Tibial nerve (tissue), 4 donors: ENCODE data around the gene OGDH. TPM values are rescaled to one million over a fixed set of nuclear protein-coding genes. Genes with fewer than 3 reads are reported as not detected.

Source experiments
- DNase-seq, 2 donors: peaks; one replicate each; pipeline ENCODE4 v3.0.0-alpha.2; 2019; ENCODE audit warnings: low spot score in 2 of 2
- H3K27ac ChIP-seq, 4 donors: fragments of 200-600 bp; sonication (generic) in 3 of 4; one replicate each; pipeline ENCODE4 v1.5.1; 2017 to 2019; ENCODE audit warnings: mild to moderate bottlenecking in 1 of 4
- H3K27me3 ChIP-seq, 2 donors: fragments of 200-600 bp; sonication (generic) in 1 of 2; one replicate each; pipeline versions ENCODE4 v1.5.1 to v1.6.0; 2017 to 2019
- H3K36me3 ChIP-seq, 3 donors: fragments of 200-600 bp; sonication (generic); one replicate each; pipeline ENCODE4 v1.5.1; 2018 to 2019
- H3K4me1 ChIP-seq, 4 donors: fragments of 200-600 bp; sonication (generic) in 3 of 4; one replicate each; pipeline ENCODE4 v1.5.1; 2017 to 2019
- H3K4me3 ChIP-seq, 4 donors: fragments of 200-600 bp; sonication (generic) in 3 of 4; one replicate each; pipeline ENCODE4 v1.5.1; 2017 to 2019; ENCODE audit warnings: mild to moderate bottlenecking in 1 of 4, moderate library complexity in 1 of 4
- H3K9me3 ChIP-seq, 4 donors: fragments of 200-600 bp; sonication (generic) in 3 of 4; one replicate each; pipeline ENCODE4 v1.5.1; 2017 to 2019
- EP300 ChIP-seq, 2 donors: sonication (generic); formaldehyde crosslinking; IDR thresholded peaks; one replicate each; pipeline ENCODE4 v1.6.1; 2017; ENCODE audit warnings: antibody characterized with exemption in 2 of 2, mild to moderate bottlenecking in 1 of 2
- POLR2A ChIP-seq, 2 donors: fragments of 450-650 bp; IDR thresholded peaks; one replicate each; pipeline ENCODE4 v1.6.1; 2017; ENCODE audit warnings: antibody characterized with exemption in 2 of 2, mild to moderate bottlenecking in 2 of 2, moderate library complexity in 2 of 2
- WGBS, 2 donors: methylation state at CpG; one replicate each; pipeline ENCODE4 v1.1.5; 2018; 5-methylcytosine and 5-hydroxymethylcytosine counted together
- total RNA-seq, 4 donors: library from RNA; depleted of rRNA; stranded (reverse); fragments of >200 nt; gene quantifications; one replicate each; pipeline ENCODE4 v1.1.0, GENCODE V29; 2016
- TF ChIP-seq, protein P1 (sequence below), 5 experiments: fragments of 200-600 bp in 3 of 5; fragments of 450-650 bp in 2 of 5; sonication (generic) in 3 of 5; IDR thresholded peaks; one replicate each; pipeline ENCODE4 v1.5.1; 2016 to 2019; ENCODE audit warnings: antibody characterized with exemption in 5 of 5, mild to moderate bottlenecking in 3 of 5, moderate library complexity in 2 of 5

Gene OGDH
- total RNA-seq, 4 donors from 2014 or later = 66.8 to 76.5 (median 70.1) TPM

- Histone ChIP-seq H3K4me1 (no peaks in the 10 kb centered on the region), H3K36me3 (no peaks in the 10 kb centered on the region), H3K27me3 (no peaks in the 10 kb centered on the region), H3K9me3 (no peaks in the 10 kb centered on the region), H3K27ac (no peak overlapping the region), H3K4me3 (no peak overlapping the region)
- DNase-seq = no peak
- WGBS, 2 donors = 82 to 84% methylated on average over 5 of the region's 5 CpGs
- no peak for TF ChIP-seq POLR2A (IDR thresholded peaks at IDR 0.05)
- TF ChIP-seq, protein P1, sequence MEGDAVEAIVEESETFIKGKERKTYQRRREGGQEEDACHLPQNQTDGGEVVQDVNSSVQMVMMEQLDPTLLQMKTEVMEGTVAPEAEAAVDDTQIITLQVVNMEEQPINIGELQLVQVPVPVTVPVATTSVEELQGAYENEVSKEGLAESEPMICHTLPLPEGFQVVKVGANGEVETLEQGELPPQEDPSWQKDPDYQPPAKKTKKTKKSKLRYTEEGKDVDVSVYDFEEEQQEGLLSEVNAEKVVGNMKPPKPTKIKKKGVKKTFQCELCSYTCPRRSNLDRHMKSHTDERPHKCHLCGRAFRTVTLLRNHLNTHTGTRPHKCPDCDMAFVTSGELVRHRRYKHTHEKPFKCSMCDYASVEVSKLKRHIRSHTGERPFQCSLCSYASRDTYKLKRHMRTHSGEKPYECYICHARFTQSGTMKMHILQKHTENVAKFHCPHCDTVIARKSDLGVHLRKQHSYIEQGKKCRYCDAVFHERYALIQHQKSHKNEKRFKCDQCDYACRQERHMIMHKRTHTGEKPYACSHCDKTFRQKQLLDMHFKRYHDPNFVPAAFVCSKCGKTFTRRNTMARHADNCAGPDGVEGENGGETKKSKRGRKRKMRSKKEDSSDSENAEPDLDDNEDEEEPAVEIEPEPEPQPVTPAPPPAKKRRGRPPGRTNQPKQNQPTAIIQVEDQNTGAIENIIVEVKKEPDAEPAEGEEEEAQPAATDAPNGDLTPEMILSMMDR (IDR thresholded peaks at IDR 0.05) = no peak
- no peak for TF ChIP-seq EP300 (IDR thresholded peaks at IDR 0.05)
Observed at GRCh38 chr7:44735403-44736165, 129.2 kb downstream of the OGDH start.

- Histone ChIP-seq H3K4me3 (no peak overlapping the region), H3K4me1 (no peaks in the 10 kb centered on the region), H3K27me3 (no peaks in the 10 kb centered on the region), H3K27ac (no peak overlapping the region), H3K9me3 (no peaks in the 10 kb centered on the region), H3K36me3 (no peaks in the 10 kb centered on the region)
- TF ChIP-seq EP300 (IDR thresholded peaks at IDR 0.05) = no peak
- TF ChIP-seq, protein P1 (IDR thresholded peaks at IDR 0.05) = no peak
- TF ChIP-seq POLR2A (IDR thresholded peaks at IDR 0.05) = no peak
- WGBS, 2 donors = 66 to 80% methylated on average over 3 of the region's 3 CpGs
- no peak for DNase-seq
Observed at GRCh38 chr7:44736896-44737295, 130.5 kb downstream of the OGDH start.

- H3K36me3 ChIP-seq = no peaks in the 10 kb centered on the region
- H3K27me3 ChIP-seq = no peaks in the 10 kb centered on the region
- WGBS, 2 donors = 78 to 88% methylated on average over 4 of the region's 4 CpGs
- DNase-seq = no peak
- no peak overlapping the region for H3K4me3 ChIP-seq
- no peak overlapping the region for H3K27ac ChIP-seq
- TF ChIP-seq POLR2A (IDR thresholded peaks at IDR 0.05) (no peak), EP300 (IDR thresholded peaks at IDR 0.05) (no peak)
- TF ChIP-seq, protein P1 (IDR thresholded peaks at IDR 0.05) = no peak
- no peaks in the 10 kb centered on the region for H3K9me3 ChIP-seq
- no peaks in the 10 kb centered on the region for H3K4me1 ChIP-seq
Observed at GRCh38 chr7:44738051-44738723, 131.8 kb downstream of the OGDH start.

GRCh38 chr7:44738876-44739665 lies 132.6 kb downstream of the OGDH start:
- DNase-seq = no peak
- no peak for TF ChIP-seq EP300 (IDR thresholded peaks at IDR 0.05)
- no peak for TF ChIP-seq POLR2A (IDR thresholded peaks at IDR 0.05)
- TF ChIP-seq, protein P1 (IDR thresholded peaks at IDR 0.05) = no peak
- H3K36me3 ChIP-seq = no peaks in the 10 kb centered on the region
- no peak overlapping the region for H3K27ac ChIP-seq
- WGBS, 2 donors = 88 to 93% methylated on average over 23 of the region's 23 CpGs
- no peaks in the 10 kb centered on the region for H3K4me1 ChIP-seq
- H3K9me3 ChIP-seq = no peaks in the 10 kb centered on the region
- no peaks in the 10 kb centered on the region for H3K27me3 ChIP-seq
- no peak overlapping the region for H3K4me3 ChIP-seq
